Measurements from ENCODE around the gene CEP104.
A peak's percentile ranks its signal among the peaks of the same experiment; 100 is the strongest.

CEP104 gene

GRCh38 chr1:3856923-3857790 lies at the start of gene CEP104, which contains the start of gene DFFB:
Gene CEP104, minus strand, starts transcription at chr1:3857211. Its CDS starts 4,804 bp downstream, at chr1:3852407.
Gene DFFB, plus strand, starts transcription at chr1:3857476. Its CDS starts 128 bp downstream, at chr1:3857604.
- peak; percentile 74 to 91 (median 88) for DNase-seq (ENCODE audit: low read depth in 4 of 4, low spot score in 1 of 4)

- no peak for DNase-seq (ENCODE audit: low read depth in 4 of 4, low spot score in 1 of 4)
Measured at GRCh38 chr1:3906672-3907020, 49.6 kb upstream of the CEP104 start.

GRCh38 chr1:3905953-3906671 lies 49.1 kb upstream of the CEP104 start:
- DNase-seq (ENCODE audit: low read depth in 4 of 4, low spot score in 1 of 4), result no peak

GRCh38 chr1:3905266-3905952 lies 48.4 kb upstream of the CEP104 start:
- no peak for DNase-seq (ENCODE audit: low read depth in 4 of 4, low spot score in 1 of 4)

- no peak for DNase-seq (ENCODE audit: low read depth in 4 of 4, low spot score in 1 of 4)
Measured at GRCh38 chr1:3904843-3905185, 47.8 kb upstream of the CEP104 start.

GRCh38 chr1:3904006-3904842 lies 47.2 kb upstream of the CEP104 start:
- DNase-seq (ENCODE audit: low read depth in 4 of 4, low spot score in 1 of 4), result no peak

GRCh38 chr1:3903141-3904005 lies 46.4 kb upstream of the CEP104 start:
- DNase-seq (ENCODE audit: low read depth in 4 of 4, low spot score in 1 of 4), result no peak

- DNase-seq (ENCODE audit: low read depth in 4 of 4, low spot score in 1 of 4), result no peak
Measured at GRCh38 chr1:3902571-3903091, 45.6 kb upstream of the CEP104 start.

GRCh38 chr1:3902111-3902511 lies 45.1 kb upstream of the CEP104 start:
- peak in 1 of 4 experiments; percentile 14 for DNase-seq (ENCODE audit: low read depth in 4 of 4, low spot score in 1 of 4)

GRCh38 chr1:3900969-3901529 lies 44.0 kb upstream of the CEP104 start:
- peak; percentile 69 to 85 (median 75) for DNase-seq (ENCODE audit: low read depth in 4 of 4, low spot score in 1 of 4)

GRCh38 chr1:3900150-3900968 lies 43.3 kb upstream of the CEP104 start, which contains the start of gene C1orf174:
Gene C1orf174, minus strand, starts transcription at chr1:3900272. Its CDS starts 86 bp downstream, at chr1:3900186.
- DNase-seq (ENCODE audit: low read depth in 4 of 4, low spot score in 1 of 4), result peak; percentile 71 to 83 (median 77)

- DNase-seq (ENCODE audit: low read depth in 4 of 4, low spot score in 1 of 4), result no peak
Measured at GRCh38 chr1:3899754-3900149, 42.7 kb upstream of the CEP104 start.

- no peak for DNase-seq (ENCODE audit: low read depth in 4 of 4, low spot score in 1 of 4)
Measured at GRCh38 chr1:3898994-3899753, 42.2 kb upstream of the CEP104 start.

GRCh38 chr1:3898475-3898735 lies 41.4 kb upstream of the CEP104 start:
- no peak for DNase-seq (ENCODE audit: low read depth in 4 of 4, low spot score in 1 of 4)

GRCh38 chr1:3896396-3897000 lies 39.5 kb upstream of the CEP104 start:
- DNase-seq (ENCODE audit: low read depth in 4 of 4, low spot score in 1 of 4), result no peak

GRCh38 chr1:3895951-3896325 lies 38.9 kb upstream of the CEP104 start:
- no peak for DNase-seq (ENCODE audit: low read depth in 4 of 4, low spot score in 1 of 4)

GRCh38 chr1:3895279-3895950 lies 38.4 kb upstream of the CEP104 start:
- no peak for DNase-seq (ENCODE audit: low read depth in 4 of 4, low spot score in 1 of 4)
